ENCODE results near the gene TTC21A. TPM values are rescaled to one million over a fixed set of nuclear protein-coding genes. Genes with fewer than 3 reads are reported as not detected.

The TTC21A gene
- total RNA-seq, 3 donors from 2014 or later: 6.2 to 11.1 (median 7.2) TPM

Small RNA genes lying within 50 kb of the gene (microRNA-seq; reads per million reads assigned to microRNA genes)
- gene MIR6822: not detected

Other genes starting within 250 kb of the TTC21A start
- gene SCN11A, start 55.7 kb upstream of the TTC21A start, total RNA-seq: 1 to 10 TPM in 1 of 3 donors, under 1 TPM in 2; 0.23 to 2.1 (median 0.27) TPM
- 10 to 100 TPM; 33.0 to 46.8 (median 37.5) TPM for gene WDR48, start 55.7 kb upstream of the TTC21A start, total RNA-seq
- gene GORASP1, start 53 bp upstream of the TTC21A start, total RNA-seq: 100 to 1,000 TPM in 1 of 3 donors, 10 to 100 TPM in 2; 93.5 to 122 (median 94.7) TPM
- gene CSRNP1, start 45.9 kb downstream of the TTC21A start, total RNA-seq: 10 to 100 TPM; 16.9 to 38.8 (median 21.4) TPM
- under 1 TPM in 1 of 3 donors, not detected in 2; 0.31 TPM for gene XIRP1, start 84.9 kb downstream of the TTC21A start, total RNA-seq
- under 1 TPM; 0.67 to 0.94 (median 0.70) TPM for gene CX3CR1, start 172.4 kb downstream of the TTC21A start, total RNA-seq
- gene CCR8, start 222.0 kb downstream of the TTC21A start, total RNA-seq: under 1 TPM in 1 of 3 donors, not detected in 2; 0.36 TPM

Measured in mucosa of descending colon (tissue), 3 donors.